Endodermal cell (in vitro differentiated cells): ENCODE measurements around the gene ZNF286A. TPM values are rescaled to one million over a fixed set of nuclear protein-coding genes. Genes with fewer than 3 reads are reported as not detected.
"Not testable (repeated sequence)": the region's sequence is repeated elsewhere in the genome, so short reads cannot be mapped to it uniquely, and the experiment has no call there.

Experiments
- DNase-seq: peaks from one replicate; pipeline ENCODE4 v3.0.0-alpha.2; 2017
- H3K27ac ChIP-seq: 2 replicates; pipeline ENCODE4 v1.5.1; 2013; ENCODE audit warnings: mild to moderate bottlenecking, low read depth, low read length, moderate library complexity
- H3K27me3 ChIP-seq: 2 replicates; pipeline ENCODE4 v1.6.1; 2013; ENCODE audit warnings: mild to moderate bottlenecking, low read length, moderate library complexity; ENCODE audit not compliant: insufficient read depth, control insufficient read depth, poor library complexity, severe bottlenecking
- H3K36me3 ChIP-seq: 2 replicates; pipeline ENCODE4 v1.7.0; 2013; ENCODE audit warnings: mild to moderate bottlenecking, low read length, moderate library complexity; ENCODE audit not compliant: control insufficient read depth, insufficient read depth
- H3K4me1 ChIP-seq: one replicate; pipeline ENCODE4 v1.7.0; 2013; ENCODE audit warnings: low read length; ENCODE audit not compliant: control insufficient read depth, insufficient read depth
- H3K4me3 ChIP-seq: 2 replicates; pipeline ENCODE4 v1.5.1; 2013; ENCODE audit warnings: mild to moderate bottlenecking, low read length, moderate library complexity
- H3K9ac ChIP-seq: 2 replicates; pipeline ENCODE4 v1.6.1; 2013; ENCODE audit warnings: mild to moderate bottlenecking, low read length, moderate library complexity; ENCODE audit not compliant: poor library complexity, severe bottlenecking; ENCODE audit errors: extremely low read depth
- H3K9me3 ChIP-seq: 2 replicates; pipeline ENCODE4 v1.6.1; 2013; ENCODE audit warnings: mild to moderate bottlenecking, low read length, moderate library complexity; ENCODE audit not compliant: control insufficient read depth
- H3K27ac Mint-ChIP-seq: 2 replicates; pipeline ENCODE4 v1.8.0; 2020; ENCODE audit warnings: mixed read lengths
- H3K27me3 Mint-ChIP-seq: 2 replicates; pipeline ENCODE4 v1.8.0; 2021; ENCODE audit warnings: mild to moderate bottlenecking, mixed read lengths; ENCODE audit not compliant: insufficient read depth
- H3K36me3 Mint-ChIP-seq: 2 replicates; pipeline ENCODE4 v1.8.0; 2020; ENCODE audit warnings: low read depth, mixed read lengths
- H3K4me1 Mint-ChIP-seq: 2 replicates; pipeline ENCODE4 v1.8.0; 2020; ENCODE audit warnings: mixed read lengths
- H3K4me3 Mint-ChIP-seq: 2 replicates; pipeline ENCODE4 v1.8.0; 2020; ENCODE audit warnings: mild to moderate bottlenecking, moderate library complexity, mixed read lengths
- H3K9me3 Mint-ChIP-seq: 2 replicates; pipeline ENCODE4 v1.8.0; 2020; ENCODE audit warnings: mild to moderate bottlenecking, mixed read lengths
- WGBS, 2 experiments: methylation state at CpG; one replicate each; pipeline versions ENCODE4 v1.1.5 to v1.1.7; 2013; ENCODE audit warnings: missing lambda C conversion rate in 2 of 2, mixed read lengths in 1 of 2; ENCODE audit not compliant: insufficient coverage in 1 of 2, insufficient read length in 1 of 2; 5-methylcytosine and 5-hydroxymethylcytosine counted together
- total RNA-seq, 2 donors: library from RNA; stranded (reverse); fragmentation: NEBNext Ultra II Directional in 1 of 2; extraction: Animal tissue kit (Norgen Biotek cat#: 25700) in 1 of 2; gene quantifications; 2 replicates in 1 of 2; 3 replicates in 1 of 2; pipeline ENCODE4 v1.2.1, GENCODE V29; 2021
- TF ChIP-seq, protein P1 (sequence below): fragments of 200-600 bp; sonication (generic); conservative IDR thresholded peaks from 2 replicates; pipeline ENCODE4 v1.5.0; 2021; ENCODE audit warnings: antibody characterized with exemption, mild to moderate bottlenecking

ZNF286A gene
- total RNA-seq, 2 donors from 2014 or later, result 75.1 to 81.2 TPM

DNA sequence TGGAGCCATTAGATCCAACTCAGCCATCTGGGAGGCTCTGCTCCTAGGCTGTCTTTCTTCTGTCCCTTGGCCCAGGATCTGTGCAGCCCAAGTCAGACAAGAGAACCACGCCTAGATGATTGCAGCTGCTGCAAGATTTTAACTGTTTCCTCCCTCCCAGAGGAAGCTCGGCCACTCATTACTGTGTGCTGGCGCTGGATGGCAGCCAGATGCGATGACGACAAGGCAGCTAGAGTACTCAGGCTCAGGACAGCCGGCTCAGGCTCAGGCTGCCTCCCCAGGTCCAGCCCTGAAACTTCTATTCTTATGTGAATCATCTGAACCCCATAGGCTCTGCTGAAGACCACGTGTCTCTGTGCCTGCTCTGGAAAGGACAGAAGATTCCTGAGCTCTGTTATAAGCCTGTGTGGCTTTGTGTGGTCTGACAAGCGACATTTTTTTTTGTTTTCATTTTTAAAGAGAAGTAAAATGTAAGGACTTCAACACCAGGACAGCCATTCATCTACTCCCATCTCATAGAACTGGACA lies 47.9 kb upstream of the ZNF286A start:
- Mint-ChIP-seq H3K9me3 (no peaks in the 10 kb centered on the region), H3K27me3 (no peaks in the 10 kb centered on the region), H3K4me3 (no peak overlapping the region), H3K4me1 (peaks cover 42% of the 10 kb centered on the region), H3K36me3 (peaks cover 7% of the 10 kb centered on the region), H3K27ac (no peak overlapping the region)
- Histone ChIP-seq H3K9ac (no peak overlapping the region), H3K27me3 (no peaks in the 10 kb centered on the region), H3K36me3 (no peaks in the 10 kb centered on the region), H3K4me3 (no peak overlapping the region), H3K4me1 (peaks cover 22% of the 10 kb centered on the region), H3K27ac (peak overlapping the region; percentile 3), H3K9me3 (no peaks in the 10 kb centered on the region)
- WGBS, 2 experiments, result 10 to 44% methylated on average over 3 to 8 of the region's 8 CpGs
- TF ChIP-seq, protein P1, sequence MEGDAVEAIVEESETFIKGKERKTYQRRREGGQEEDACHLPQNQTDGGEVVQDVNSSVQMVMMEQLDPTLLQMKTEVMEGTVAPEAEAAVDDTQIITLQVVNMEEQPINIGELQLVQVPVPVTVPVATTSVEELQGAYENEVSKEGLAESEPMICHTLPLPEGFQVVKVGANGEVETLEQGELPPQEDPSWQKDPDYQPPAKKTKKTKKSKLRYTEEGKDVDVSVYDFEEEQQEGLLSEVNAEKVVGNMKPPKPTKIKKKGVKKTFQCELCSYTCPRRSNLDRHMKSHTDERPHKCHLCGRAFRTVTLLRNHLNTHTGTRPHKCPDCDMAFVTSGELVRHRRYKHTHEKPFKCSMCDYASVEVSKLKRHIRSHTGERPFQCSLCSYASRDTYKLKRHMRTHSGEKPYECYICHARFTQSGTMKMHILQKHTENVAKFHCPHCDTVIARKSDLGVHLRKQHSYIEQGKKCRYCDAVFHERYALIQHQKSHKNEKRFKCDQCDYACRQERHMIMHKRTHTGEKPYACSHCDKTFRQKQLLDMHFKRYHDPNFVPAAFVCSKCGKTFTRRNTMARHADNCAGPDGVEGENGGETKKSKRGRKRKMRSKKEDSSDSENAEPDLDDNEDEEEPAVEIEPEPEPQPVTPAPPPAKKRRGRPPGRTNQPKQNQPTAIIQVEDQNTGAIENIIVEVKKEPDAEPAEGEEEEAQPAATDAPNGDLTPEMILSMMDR, result no peak
- DNase-seq, result peak; percentile 81

DNA sequence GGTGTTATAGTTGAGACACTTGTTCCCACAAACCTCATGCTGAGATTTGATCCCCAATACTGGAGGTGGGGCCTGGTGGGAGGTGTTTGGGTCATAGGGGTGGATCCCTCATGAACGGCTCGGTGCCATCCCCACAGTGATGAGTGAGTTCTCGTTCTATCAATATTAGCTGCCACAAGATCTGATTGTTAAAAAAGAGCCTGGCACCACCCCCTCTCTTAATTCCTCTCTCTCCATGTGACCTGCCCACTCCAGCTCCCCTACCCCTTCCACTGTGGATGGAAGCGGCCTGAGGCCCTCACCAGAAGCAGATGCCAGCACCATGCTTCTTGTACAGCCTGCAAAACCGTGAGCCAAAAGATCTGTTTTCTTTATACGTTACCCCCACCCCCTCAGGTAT lies 46.6 kb upstream of the ZNF286A start:
- 90 to 94% methylated on average over 3 to 6 of the region's 6 CpGs for WGBS, 2 experiments
- no peaks in the 10 kb centered on the region for H3K27me3 Mint-ChIP-seq
- H3K27ac Mint-ChIP-seq, result no peak overlapping the region
- peaks cover 42% of the 10 kb centered on the region for H3K4me1 Mint-ChIP-seq
- Histone ChIP-seq H3K9me3 (no peaks in the 10 kb centered on the region), H3K27me3 (no peaks in the 10 kb centered on the region), H3K9ac (no peak overlapping the region), H3K27ac (no peak overlapping the region), H3K4me3 (no peak overlapping the region), H3K36me3 (peaks cover 3% of the 10 kb centered on the region), H3K4me1 (peaks cover 22% of the 10 kb centered on the region)
- no peak for DNase-seq
- H3K9me3 Mint-ChIP-seq, result no peaks in the 10 kb centered on the region
- H3K4me3 Mint-ChIP-seq, result no peak overlapping the region
- TF ChIP-seq, protein P1, result no peak
- H3K36me3 Mint-ChIP-seq, result peaks cover 15% of the 10 kb centered on the region

DNA sequence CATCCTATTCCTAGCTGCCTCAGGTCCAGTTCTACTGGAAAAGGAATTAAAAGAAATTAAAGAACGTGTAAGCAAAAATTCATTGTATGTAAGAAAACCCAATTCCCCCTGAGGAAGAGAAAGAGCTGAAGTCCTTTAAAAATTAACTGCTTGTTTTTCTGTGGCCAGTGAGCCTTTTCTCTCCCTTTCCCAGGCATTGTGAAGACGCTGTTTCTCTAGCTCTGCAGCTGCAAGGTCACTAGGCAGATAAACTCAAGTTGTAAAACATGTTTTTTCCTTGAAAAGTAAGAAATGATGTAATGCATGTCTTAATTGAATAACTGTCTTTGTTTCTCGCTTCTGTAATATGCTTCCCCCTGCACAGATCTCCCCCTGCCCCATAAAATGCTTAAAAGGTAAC lies 45.2 kb upstream of the ZNF286A start:
- peaks cover 46% of the 10 kb centered on the region for H3K4me1 Mint-ChIP-seq
- H3K36me3 ChIP-seq, H3K4me3 Mint-ChIP-seq, DNase-seq, H3K9ac ChIP-seq, H3K27me3 ChIP-seq, H3K27me3 Mint-ChIP-seq, H3K9me3 Mint-ChIP-seq, H3K27ac ChIP-seq, H3K9me3 ChIP-seq: not testable (repeated sequence)
- 77 to 78% methylated on average over 2 to 3 of the region's 3 CpGs for WGBS, 2 experiments
- H3K4me1 ChIP-seq, result peaks cover 22% of the 10 kb centered on the region
- peaks cover 19% of the 10 kb centered on the region for H3K36me3 Mint-ChIP-seq
- H3K4me3 ChIP-seq, result peak overlapping the region; percentile 39
- H3K27ac Mint-ChIP-seq, result peak overlapping the region; percentile 10
